ENCODE results near the gene PRKAR1B. TPM values are rescaled to one million over a fixed set of nuclear protein-coding genes. Genes with fewer than 3 reads are reported as not detected.
"Not testable (repeated sequence)": the region's sequence is repeated elsewhere in the genome, so short reads cannot be mapped to it uniquely, and the experiment has no call there.

Gene PRKAR1B
- total RNA-seq, 2 donors from 2014 or later, result 33.5 to 43.2 TPM

- no peak for DNase-seq
- H3K36me3 Mint-ChIP-seq (ENCODE audit: low read depth), result peaks cover 13% of the 10 kb centered on the region
- no peak overlapping the region for H3K4me3 Mint-ChIP-seq
- no peaks in the 10 kb centered on the region for H3K27me3 Mint-ChIP-seq (ENCODE audit: insufficient read depth)
- no peak overlapping the region for H3K4me3 ChIP-seq (ENCODE audit: low read length)
- no peak overlapping the region for H3K27ac Mint-ChIP-seq
- WGBS, 2 experiments (ENCODE audit: insufficient coverage in 1 of 2, insufficient read length in 1 of 2), result 93 to 97% methylated on average over 7 to 25 of the region's 25 CpGs
- TF ChIP-seq, protein P1, sequence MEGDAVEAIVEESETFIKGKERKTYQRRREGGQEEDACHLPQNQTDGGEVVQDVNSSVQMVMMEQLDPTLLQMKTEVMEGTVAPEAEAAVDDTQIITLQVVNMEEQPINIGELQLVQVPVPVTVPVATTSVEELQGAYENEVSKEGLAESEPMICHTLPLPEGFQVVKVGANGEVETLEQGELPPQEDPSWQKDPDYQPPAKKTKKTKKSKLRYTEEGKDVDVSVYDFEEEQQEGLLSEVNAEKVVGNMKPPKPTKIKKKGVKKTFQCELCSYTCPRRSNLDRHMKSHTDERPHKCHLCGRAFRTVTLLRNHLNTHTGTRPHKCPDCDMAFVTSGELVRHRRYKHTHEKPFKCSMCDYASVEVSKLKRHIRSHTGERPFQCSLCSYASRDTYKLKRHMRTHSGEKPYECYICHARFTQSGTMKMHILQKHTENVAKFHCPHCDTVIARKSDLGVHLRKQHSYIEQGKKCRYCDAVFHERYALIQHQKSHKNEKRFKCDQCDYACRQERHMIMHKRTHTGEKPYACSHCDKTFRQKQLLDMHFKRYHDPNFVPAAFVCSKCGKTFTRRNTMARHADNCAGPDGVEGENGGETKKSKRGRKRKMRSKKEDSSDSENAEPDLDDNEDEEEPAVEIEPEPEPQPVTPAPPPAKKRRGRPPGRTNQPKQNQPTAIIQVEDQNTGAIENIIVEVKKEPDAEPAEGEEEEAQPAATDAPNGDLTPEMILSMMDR (conservative IDR thresholded peaks at IDR 0.05), result no peak
- H3K36me3 ChIP-seq (ENCODE audit: control insufficient read depth, insufficient read depth, low read length), result peaks cover 4% of the 10 kb centered on the region
- H3K9ac ChIP-seq (ENCODE audit: extremely low read depth, low read length, poor library complexity, severe bottlenecking), result no peak overlapping the region
- no peak overlapping the region for H3K27ac ChIP-seq (ENCODE audit: low read depth, low read length)
- H3K4me1 Mint-ChIP-seq, result no peaks in the 10 kb centered on the region
- peaks cover 24% of the 10 kb centered on the region for H3K9me3 ChIP-seq (ENCODE audit: control insufficient read depth, low read length)
- no peaks in the 10 kb centered on the region for H3K9me3 Mint-ChIP-seq
- H3K27me3 ChIP-seq (ENCODE audit: control insufficient read depth, insufficient read depth, low read length, poor library complexity, severe bottlenecking), result no peaks in the 10 kb centered on the region
- no peaks in the 10 kb centered on the region for H3K4me1 ChIP-seq (ENCODE audit: control insufficient read depth, insufficient read depth, low read length)
Observed at GRCh38 chr7:659306-659847, 67.7 kb downstream of the PRKAR1B start.

- H3K36me3 Mint-ChIP-seq (ENCODE audit: low read depth), result peaks cover 16% of the 10 kb centered on the region
- H3K4me3 ChIP-seq (ENCODE audit: low read length), result no peak overlapping the region
- H3K9me3 Mint-ChIP-seq, result no peaks in the 10 kb centered on the region
- H3K27ac ChIP-seq (ENCODE audit: low read depth, low read length), result no peak overlapping the region
- H3K4me1 Mint-ChIP-seq, result no peaks in the 10 kb centered on the region
- no peak overlapping the region for H3K27ac Mint-ChIP-seq
- peaks cover 4% of the 10 kb centered on the region for H3K36me3 ChIP-seq (ENCODE audit: control insufficient read depth, insufficient read depth, low read length)
- H3K4me3 Mint-ChIP-seq, result no peak overlapping the region
- H3K27me3 ChIP-seq (ENCODE audit: control insufficient read depth, insufficient read depth, low read length, poor library complexity, severe bottlenecking), result no peaks in the 10 kb centered on the region
- no peak overlapping the region for H3K9ac ChIP-seq (ENCODE audit: extremely low read depth, low read length, poor library complexity, severe bottlenecking)
- H3K27me3 Mint-ChIP-seq (ENCODE audit: insufficient read depth), result no peaks in the 10 kb centered on the region
- WGBS, 2 experiments (ENCODE audit: insufficient coverage in 1 of 2, insufficient read length in 1 of 2), result 88 to 94% methylated on average over 13 to 16 of the region's 16 CpGs
- H3K4me1 ChIP-seq (ENCODE audit: control insufficient read depth, insufficient read depth, low read length), result no peaks in the 10 kb centered on the region
- TF ChIP-seq, protein P1 (conservative IDR thresholded peaks at IDR 0.05), result no peak
- DNase-seq, result no peak
- H3K9me3 ChIP-seq (ENCODE audit: control insufficient read depth, low read length), result peaks cover 41% of the 10 kb centered on the region
Observed at GRCh38 chr7:657565-658119, 69.4 kb downstream of the PRKAR1B start.

GRCh38 chr7:657010-657409, 70.1 kb downstream of the PRKAR1B start:
- H3K4me1 ChIP-seq (ENCODE audit: control insufficient read depth, insufficient read depth, low read length); H3K27ac Mint-ChIP-seq; H3K4me3 Mint-ChIP-seq; H3K27me3 ChIP-seq (ENCODE audit: control insufficient read depth, insufficient read depth, low read length, poor library complexity, severe bottlenecking); H3K9me3 Mint-ChIP-seq; DNase-seq; H3K27me3 Mint-ChIP-seq (ENCODE audit: insufficient read depth); H3K27ac ChIP-seq (ENCODE audit: low read depth, low read length); H3K4me1 Mint-ChIP-seq; H3K36me3 ChIP-seq (ENCODE audit: control insufficient read depth, insufficient read depth, low read length); H3K9ac ChIP-seq (ENCODE audit: extremely low read depth, low read length, poor library complexity, severe bottlenecking); H3K4me3 ChIP-seq (ENCODE audit: low read length): not testable (repeated sequence)
- H3K9me3 ChIP-seq (ENCODE audit: control insufficient read depth, low read length), result peaks cover 48% of the 10 kb centered on the region
- H3K36me3 Mint-ChIP-seq (ENCODE audit: low read depth), result peaks cover 16% of the 10 kb centered on the region
- 85 to 87% methylated on average over 3 of the region's 3 CpGs for WGBS, 2 experiments (ENCODE audit: insufficient coverage in 1 of 2, insufficient read length in 1 of 2)

All from endodermal cell (in vitro differentiated cells).